GM10248 (cell line): Measurements from ENCODE around the gene CRTC1.

ENCODE experiments used
- CTCF ChIA-PET: fragments of 300-600 bp; sonication (Branson Sonifier 250); formaldehyde crosslinking; extraction: SDS; loops from one replicate; lab custom pipeline; 2021; ENCODE audit warnings: antibody characterized with exemption; lab: Yijun Ruan, JAX
- POLR2A ChIA-PET: fragments of 350-650 bp; sonication (Branson Sonifier 250); formaldehyde crosslinking; extraction: SDS; loops from one replicate; lab custom pipeline; 2020; ENCODE audit warnings: antibody characterized with exemption; lab: Yijun Ruan, JAX
- DNase-seq: peaks from one replicate; pipeline ENCODE4 v3.0.0; 2012; ENCODE audit errors: extremely low spot score
- CTCF ChIP-seq: IDR thresholded peaks from 2 replicates; pipeline ENCODE4 v1.5.1; 2012; ENCODE audit warnings: mild to moderate bottlenecking, low read depth; ENCODE audit errors: extremely low read depth, missing control alignments, control extremely low read depth

CRTC1 gene

GRCh38 chr19:18742324-18742723, 58.8 kb downstream of the CRTC1 start:
- POLR2A ChIA-PET: no interaction called here
- no peak for DNase-seq
- no peak for TF ChIP-seq CTCF
- CTCF ChIA-PET: interaction anchor here (1.3 kb wide), 1 partner anchor 18 kb away, joined by 4 read pairs; no protein-coding TSS in a partner anchor

- no peak for TF ChIP-seq CTCF
- CTCF ChIA-PET: no interaction called here
- DNase-seq: no peak
- POLR2A ChIA-PET: no interaction called here
These were observed 59.6 kb downstream of the CRTC1 start for GRCh38 chr19:18742838-18743783.

GRCh38 chr19:18743784-18744418, 60.4 kb downstream of the CRTC1 start:
- no peak for DNase-seq
- no peak for TF ChIP-seq CTCF
- POLR2A ChIA-PET: no interaction called here
- CTCF ChIA-PET: no interaction called here

DNA sequence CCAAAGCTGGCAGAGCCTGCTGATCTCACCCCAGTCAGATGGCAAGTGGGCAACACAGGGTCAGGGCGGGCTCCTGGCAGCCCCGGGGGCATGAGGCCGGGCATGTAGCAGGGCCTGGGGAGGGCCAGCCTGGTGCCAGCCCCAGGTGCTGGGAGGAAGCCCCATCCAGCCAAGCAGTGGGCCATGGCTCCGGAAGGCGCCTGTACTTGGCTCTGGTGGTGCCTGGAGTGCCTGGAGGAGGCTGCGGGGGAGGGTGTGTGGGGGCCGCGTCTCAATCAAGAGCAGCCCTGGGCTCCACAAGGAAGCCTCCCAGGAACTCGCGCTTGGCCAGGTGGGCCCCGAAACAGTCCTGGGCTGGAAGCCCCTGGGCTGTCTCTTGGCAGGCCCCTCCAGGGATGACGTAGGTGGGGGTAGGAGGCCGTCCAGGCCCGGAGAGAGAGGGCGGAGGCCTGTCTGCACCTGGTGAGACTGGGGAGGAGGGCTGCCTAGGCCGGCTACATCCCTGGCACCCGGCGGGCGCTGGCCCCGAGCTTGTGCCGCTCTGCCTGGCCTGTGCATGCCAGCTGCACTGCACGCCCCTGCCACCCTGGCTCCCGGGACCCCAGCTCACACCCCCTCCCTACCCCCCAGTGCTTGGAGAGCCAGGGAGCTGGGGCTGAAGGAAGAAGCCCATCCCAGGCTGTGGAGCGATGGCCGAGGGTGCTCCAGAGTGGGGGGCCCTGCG, 61.7 kb downstream of the CRTC1 start:
- CTCF ChIA-PET: no interaction called here
- POLR2A ChIA-PET: no interaction called here
- no peak for DNase-seq
- TF ChIP-seq CTCF: no peak

GRCh38 chr19:18745931-18746330, 62.5 kb downstream of the CRTC1 start:
- CTCF ChIA-PET: interaction anchor here (0.7 kb wide), 1 partner anchor 15 kb away, joined by 3 read pairs; no protein-coding TSS in a partner anchor
- no peak for DNase-seq
- no peak for TF ChIP-seq CTCF
- POLR2A ChIA-PET: no interaction called here
